ENCODE measurements around the gene MAFG. TPM values are rescaled to one million over a fixed set of nuclear protein-coding genes. Genes with fewer than 3 reads are reported as not detected.

The MAFG gene
- total and polyA plus RNA-seq, 2 of the 13 experiments (the other 11 are each of a cell fraction or from before 2014, with no cell fraction given) = 14.5 to 20.0 TPM

GRCh38 chr17:81909966-81910839, 17.3 kb downstream of the MAFG start (continued):
- TF ChIP-seq ZBTB4 (CRISPR knock-in tag; IDR thresholded peaks at IDR 0.05; ENCODE audit: borderline replicate concordance) = no peak
- TF ChIP-seq ZNF75D (CRISPR knock-in tag; IDR thresholded peaks at IDR 0.05; ENCODE audit: borderline replicate concordance) = no peak
- peak; percentile 42 for TF ChIP-seq MED8 (CRISPR knock-in tag; IDR thresholded peaks at IDR 0.05; ENCODE audit: insufficient replicate concordance)
- no peak for TF ChIP-seq ZKSCAN1 (IDR thresholded peaks at IDR 0.05; ENCODE audit: low read length)
- peak; percentile 93 for TF ChIP-seq MED1 (CRISPR knock-in tag; IDR thresholded peaks at IDR 0.05)
- TF ChIP-seq ZNF225 (CRISPR knock-in tag; IDR thresholded peaks at IDR 0.05) = no peak
- peak in 1 of 2 experiments; percentile 75; a peak in 2 of 4 replicates for TF ChIP-seq ATF4 (CRISPR knock-in tag; IDR thresholded peaks at IDR 0.05)
- TF ChIP-seq NR2F6 (IDR thresholded peaks at IDR 0.05) = peak; percentile 96
- TF ChIP-seq NR2F6 (CRISPR knock-in tag; IDR thresholded peaks at IDR 0.05) = peak; percentile 96
- peak; percentile 43; the same call in 1 of the 2 replicates for TF ChIP-seq SALL2 (CRISPR knock-in tag; IDR thresholded peaks at IDR 0.05)
- TF ChIP-seq BATF2 (CRISPR knock-in tag; IDR thresholded peaks at IDR 0.05) = peak; percentile 78; the same call in 1 of the 2 replicates
- no peak for TF ChIP-seq ZNF367 (CRISPR knock-in tag; IDR thresholded peaks at IDR 0.05; ENCODE audit: borderline replicate concordance)
- TF ChIP-seq POGK (CRISPR knock-in tag; conservative IDR thresholded peaks at IDR 0.05) = peak; percentile 60; the same call in 1 of the 2 replicates
- peak; percentile 94 for TF ChIP-seq NR2C2 (CRISPR knock-in tag; IDR thresholded peaks at IDR 0.05; ENCODE audit: borderline replicate concordance)
- no peak; the same call in 1 of the 2 replicates for TF ChIP-seq TRAFD1 (CRISPR knock-in tag; IDR thresholded peaks at IDR 0.05; ENCODE audit: borderline replicate concordance)
- no peak; the same call in 1 of the 2 replicates for TF ChIP-seq GZF1 (CRISPR knock-in tag; IDR thresholded peaks at IDR 0.05)
- TF ChIP-seq SUZ12 (IDR thresholded peaks at IDR 0.05; ENCODE audit: low read depth, low read length) = no peak

Data from HepG2 (cell line).